Pancreas (tissue), 10 donors: ENCODE results near the gene RHBDF1. TPM values are rescaled to one million over a fixed set of nuclear protein-coding genes. Genes with fewer than 3 reads are reported as not detected.

ENCODE experiments used
- ATAC-seq, 4 donors: fragments of 200-7000 bp; cut with Tn5 transposase; one replicate each; pipeline versions ENCODE4 v1.8.0 to v1.9.1; 2020; ENCODE audit warnings: mild to moderate bottlenecking in 4 of 4, moderate library complexity in 4 of 4
- DNase-seq, 6 donors: peaks; one replicate each; pipeline ENCODE4 v3.0.0-alpha.2; 2020
- FAIRE-seq: peaks from 2 replicates; lab custom pipeline; 2012; peaks lifted over from hg19 to GRCh38; lab: Jason Lieb, UNC
- H3K27ac ChIP-seq, 4 donors: fragments of 200-600 bp; sonication (generic); 1 replicate in 3 of 4; 2 replicates in 1 of 4; pipeline versions ENCODE4 v1.5.0 to v1.8.0; 2020
- H3K27me3 ChIP-seq, 4 donors: fragments of 200-600 bp; one replicate each; pipeline ENCODE4 v1.8.0; 2021
- H3K36me3 ChIP-seq, 3 donors: fragments of 200-600 bp; sonication (generic) in 1 of 3; one replicate each; pipeline versions ENCODE4 v1.5.0 to v1.8.0; 2020 to 2021
- H3K4me1 ChIP-seq, 3 donors: fragments of 200-600 bp; one replicate each; pipeline ENCODE4 v1.8.0; 2021
- H3K4me3 ChIP-seq, 4 donors: fragments of 200-600 bp; sonication (generic) in 2 of 4; one replicate each; pipeline versions ENCODE4 v1.5.0 to v1.8.0; 2020 to 2021
- H3K9me3 ChIP-seq, 4 donors: fragments of 200-600 bp; one replicate each; pipeline ENCODE4 v1.8.0; 2021
- WGBS, 2 donors: extraction: QIAGEN DNeasy Blood & Tissue Kit; methylation state at CpG; one replicate each; pipeline ENCODE4 v1.1.7; 2013; 5-methylcytosine and 5-hydroxymethylcytosine counted together
- intact Hi-C, 3 donors: fragments of 100-400 bp; cut with DNase I; formaldehyde crosslinking; loops; one replicate each; pipeline versions ENCODE4 v1.11.1 to v1.14.2; 2022
- polyA plus RNA-seq, 2 donors: library from polyadenylated mRNA; stranded (reverse); fragments of 200-250 nt; gene quantifications; one replicate each; pipeline ENCODE4 v1.2.3, GENCODE V29; 2013
- total RNA-seq, 6 donors: library from RNA; stranded (reverse); fragmentation: NEBNext Ultra II Directional in 4 of 6; extraction: Animal tissue kit (Norgen Biotek cat#: 25700) in 4 of 6; gene quantifications; one replicate each; pipeline versions ENCODE4 v1.2.1 to v1.2.4, GENCODE V29; 2021 to 2023
- TF ChIP-seq, protein P1 (sequence below), 4 donors: fragments of 200-600 bp; sonication (generic) in 3 of 4; IDR thresholded peaks; one replicate each; pipeline versions ENCODE4 v1.5.0 to v1.8.0; 2021; ENCODE audit warnings: antibody characterized with exemption in 4 of 4
- donor health status: healthy with polysubstance abuse.
- donor health status: DM: no; HTN: no; CAD: no; lungs with moderate emphysema.
- donor health status: DM: no; HTN: no; CAD: no.
- donor health status: control.
- donor health status: control.
- donor health status: Bipolar disorder and iron deficiency.
- donor health status: DM: yes; HTN: yes; CAD: no.
- donor health status: DM: no; HTN: no; CAD: no.
- donor health status: DM: no; HTN: no; CAD: no.
- donor health status: DM: yes; HTN: yes; CAD: no.

RHBDF1 gene
- total and polyA plus RNA-seq, 8 donors = 7.3 to 56.3 (median 12.4) TPM

DNA sequence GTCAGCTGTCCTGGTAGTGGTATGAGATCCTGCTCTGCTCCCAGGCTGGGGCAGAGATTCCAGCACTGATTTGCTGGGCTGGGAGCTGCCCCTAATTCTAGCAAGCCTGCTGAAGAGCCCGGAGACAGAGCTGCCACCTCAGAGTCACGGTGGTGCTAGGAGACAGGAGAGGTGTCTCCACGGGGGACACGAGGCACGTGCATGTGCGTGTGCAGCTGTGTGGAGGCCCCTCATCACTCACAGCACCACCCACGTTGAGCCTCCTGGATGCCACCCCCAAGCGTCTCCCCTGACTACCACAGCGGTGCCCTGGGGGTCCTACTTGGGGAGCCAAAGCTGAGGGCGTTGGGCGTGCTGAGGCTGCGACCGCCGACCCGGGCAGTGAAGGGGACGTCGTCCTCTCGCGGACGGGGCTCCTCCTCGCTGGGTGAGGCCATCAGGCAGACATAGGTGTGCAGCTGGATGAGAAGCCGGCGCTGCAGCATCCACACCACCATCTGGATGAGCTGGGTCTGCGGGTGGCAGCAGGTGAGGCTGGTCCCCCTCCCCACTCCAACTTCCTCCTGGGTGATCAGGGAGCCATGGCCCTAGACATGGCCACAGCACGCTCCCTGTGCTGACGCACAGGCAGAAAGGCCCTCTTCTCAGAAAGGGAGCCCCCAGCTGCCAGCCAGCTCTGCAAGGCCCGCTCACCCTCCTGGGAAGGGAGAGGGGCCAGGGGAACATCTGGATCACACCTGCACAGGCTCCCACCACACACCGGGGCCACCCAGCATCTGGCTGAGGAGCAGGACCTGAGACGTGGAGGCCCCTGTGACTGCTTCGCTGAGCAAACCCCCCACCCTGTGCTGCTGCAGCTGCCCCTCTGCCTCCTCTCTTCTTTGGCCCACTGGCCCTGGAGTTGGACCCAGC, 17.2 kb upstream of the RHBDF1 start:
- TF ChIP-seq, protein P1, sequence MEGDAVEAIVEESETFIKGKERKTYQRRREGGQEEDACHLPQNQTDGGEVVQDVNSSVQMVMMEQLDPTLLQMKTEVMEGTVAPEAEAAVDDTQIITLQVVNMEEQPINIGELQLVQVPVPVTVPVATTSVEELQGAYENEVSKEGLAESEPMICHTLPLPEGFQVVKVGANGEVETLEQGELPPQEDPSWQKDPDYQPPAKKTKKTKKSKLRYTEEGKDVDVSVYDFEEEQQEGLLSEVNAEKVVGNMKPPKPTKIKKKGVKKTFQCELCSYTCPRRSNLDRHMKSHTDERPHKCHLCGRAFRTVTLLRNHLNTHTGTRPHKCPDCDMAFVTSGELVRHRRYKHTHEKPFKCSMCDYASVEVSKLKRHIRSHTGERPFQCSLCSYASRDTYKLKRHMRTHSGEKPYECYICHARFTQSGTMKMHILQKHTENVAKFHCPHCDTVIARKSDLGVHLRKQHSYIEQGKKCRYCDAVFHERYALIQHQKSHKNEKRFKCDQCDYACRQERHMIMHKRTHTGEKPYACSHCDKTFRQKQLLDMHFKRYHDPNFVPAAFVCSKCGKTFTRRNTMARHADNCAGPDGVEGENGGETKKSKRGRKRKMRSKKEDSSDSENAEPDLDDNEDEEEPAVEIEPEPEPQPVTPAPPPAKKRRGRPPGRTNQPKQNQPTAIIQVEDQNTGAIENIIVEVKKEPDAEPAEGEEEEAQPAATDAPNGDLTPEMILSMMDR (IDR thresholded peaks at IDR 0.05) = no peak
- Histone ChIP-seq H3K27me3 (no peaks in the 10 kb centered on the region), H3K4me3 (no peak overlapping the region), H3K36me3 (peaks cover 0 to 12% (median 3%) of the 10 kb centered on the region in 3 donors), H3K27ac (no peak overlapping the region), H3K9me3 (no peaks in the 10 kb centered on the region), H3K4me1 (no peaks in the 10 kb centered on the region)
- WGBS, 2 donors = 87 to 88% methylated on average over 27 to 30 of the region's 30 CpGs
- ATAC-seq (no peak), DNase-seq (peak in 1 of 6 donors; percentile 70), FAIRE-seq (no peak)
- intact Hi-C loops = no loop called here

DNA sequence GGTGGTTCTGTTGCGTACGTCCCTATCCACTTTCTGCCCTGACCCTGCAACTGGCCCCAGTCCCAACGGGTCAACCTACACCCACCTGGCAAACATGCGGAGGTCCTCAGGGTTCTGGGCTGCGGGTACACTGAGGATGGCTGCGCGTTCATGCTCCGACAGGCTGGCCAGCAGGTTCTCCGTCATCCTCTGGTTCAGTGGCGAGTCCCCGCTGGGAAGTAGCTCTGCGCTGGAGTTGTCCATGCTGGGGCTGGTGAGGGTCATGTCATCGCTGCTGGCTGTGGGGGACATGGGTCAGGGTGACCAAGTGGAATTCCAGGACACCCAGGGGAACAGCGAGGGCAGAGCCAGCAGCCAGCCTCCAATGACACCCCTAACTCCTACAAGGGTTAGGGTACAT, 16.2 kb upstream of the RHBDF1 start:
- Histone ChIP-seq H3K27me3 (no peaks in the 10 kb centered on the region), H3K9me3 (no peaks in the 10 kb centered on the region), H3K4me1 (no peaks in the 10 kb centered on the region), H3K4me3 (no peak overlapping the region), H3K27ac (no peak overlapping the region), H3K36me3 (peaks cover 0 to 12% (median 3%) of the 10 kb centered on the region in 3 donors)
- DNase-seq (peak in 1 of 6 donors; percentile 62), ATAC-seq (no peak), FAIRE-seq (no peak)
- TF ChIP-seq, protein P1 (IDR thresholded peaks at IDR 0.05) = no peak
- intact Hi-C loops = no loop called here
- WGBS, 2 donors = 96% methylated on average over 14 of the region's 14 CpGs

DNA sequence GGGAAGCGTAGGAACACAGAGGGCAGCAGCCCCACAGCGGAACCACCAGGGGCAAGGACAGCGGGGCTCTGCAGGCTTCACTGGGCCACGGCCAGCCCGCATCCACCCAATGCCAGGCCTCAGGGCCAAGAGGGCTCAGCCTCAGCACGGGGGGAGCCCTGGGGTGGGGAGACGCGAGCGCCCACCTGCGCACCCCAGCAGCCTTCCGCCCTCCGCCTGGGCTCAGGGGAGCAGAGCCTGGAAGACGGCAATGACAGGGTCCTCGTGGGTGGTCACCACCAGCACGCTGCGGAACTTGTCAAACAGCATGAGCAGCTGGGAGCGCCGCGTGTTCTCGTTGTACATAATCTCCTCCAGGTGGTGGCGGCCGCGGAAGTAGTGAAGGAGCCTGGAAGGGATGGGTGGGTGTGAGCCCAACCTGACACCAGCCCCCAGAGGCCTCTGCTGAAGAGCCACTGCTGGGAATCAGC, 14.1 kb upstream of the RHBDF1 start:
- WGBS, 2 donors = 88 to 90% methylated on average over 23 of the region's 23 CpGs
- Histone ChIP-seq H3K9me3 (no peaks in the 10 kb centered on the region), H3K4me1 (no peaks in the 10 kb centered on the region), H3K4me3 (no peak overlapping the region), H3K27ac (no peak overlapping the region), H3K36me3 (peaks cover 0 to 12% (median 3%) of the 10 kb centered on the region in 3 donors), H3K27me3 (no peaks in the 10 kb centered on the region)
- intact Hi-C loops = no loop called here
- FAIRE-seq = no peak
- ATAC-seq = no peak
- TF ChIP-seq, protein P1 (IDR thresholded peaks at IDR 0.05) = no peak
- peak in 1 of 6 donors; percentile 70 for DNase-seq

DNA sequence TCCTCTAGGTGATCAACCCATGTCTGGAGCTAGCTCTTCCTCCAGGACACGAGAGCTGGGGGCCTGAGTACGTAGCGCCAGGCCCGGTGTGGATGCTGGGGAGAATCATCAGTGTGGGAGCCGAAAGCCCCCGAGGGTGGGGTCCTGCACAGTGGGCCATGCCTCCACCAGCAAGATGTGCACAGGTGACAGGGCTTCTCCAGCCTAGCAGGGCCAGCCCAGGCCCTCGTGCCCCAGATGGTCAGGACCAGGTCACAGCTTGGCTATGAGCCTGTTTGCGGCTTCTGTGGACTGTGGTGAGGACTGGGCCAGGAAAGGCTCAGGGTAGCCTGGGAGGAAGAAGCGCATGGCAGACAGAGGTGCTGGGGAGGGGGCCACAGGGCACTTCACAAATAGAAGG, 13.4 kb upstream of the RHBDF1 start:
- intact Hi-C loops = no loop called here
- no peak overlapping the region for H3K4me3 ChIP-seq
- no peak overlapping the region for H3K27ac ChIP-seq
- H3K9me3 ChIP-seq = no peaks in the 10 kb centered on the region
- ATAC-seq (peak in 1 of 4 donors; percentile 8), DNase-seq (peak in 1 of 6 donors; percentile 63), FAIRE-seq (no peak)
- TF ChIP-seq, protein P1 (IDR thresholded peaks at IDR 0.05) = no peak
- WGBS, 2 donors = 77 to 80% methylated on average over 9 of the region's 9 CpGs
- H3K27me3 ChIP-seq = no peaks in the 10 kb centered on the region
- H3K36me3 ChIP-seq = peaks cover 0 to 12% (median 3%) of the 10 kb centered on the region in 3 donors
- no peaks in the 10 kb centered on the region for H3K4me1 ChIP-seq
